ENCODE data around the gene TNNT2. TPM values are rescaled to one million over a fixed set of nuclear protein-coding genes. Genes with fewer than 3 reads are reported as not detected.

Gene TNNT2
- total and polyA plus RNA-seq, 2 donors (not counting 1 experiment from before 2014, with no cell fraction given) = not detected

- no peak overlapping the region for H3K9ac ChIP-seq (ENCODE audit: low read length)
- H3K4me1 ChIP-seq (ENCODE audit: control insufficient read depth in 2 of 2, insufficient read depth in 2 of 2, low read length in 2 of 2) = no peaks in the 10 kb centered on the region
- WGBS (ENCODE audit: insufficient coverage) = 100% methylated on average over 6 of the region's 10 CpGs
- H3K27me3 ChIP-seq (replicated peaks in 1 of 4; ENCODE audit: control extremely low read depth in 1 of 4, control insufficient read depth in 3 of 4, insufficient read depth in 4 of 4, low read length in 3 of 4) = peaks cover 0 to 3% (median 0%) of the 10 kb centered on the region in 4 experiments
- no peaks in the 10 kb centered on the region for H3K79me2 ChIP-seq (ENCODE audit: control insufficient read depth, insufficient read depth, low read length)
- no peak overlapping the region for H3K4me3 ChIP-seq (ENCODE audit: control extremely low read depth in 1 of 5, extremely low read depth in 1 of 5, insufficient read depth in 1 of 5, low read depth in 2 of 5, low read length in 4 of 5)
- H3K36me3 ChIP-seq (replicated peaks in 1 of 2; ENCODE audit: control extremely low read depth in 1 of 2, control insufficient read depth in 1 of 2, extremely low read depth in 1 of 2, insufficient read depth in 2 of 2, low read length in 1 of 2) = no peaks in the 10 kb centered on the region
- Mint-ChIP-seq H3K27ac (no peak overlapping the region), H3K9me3 (ENCODE audit: insufficient read depth) (no peaks in the 10 kb centered on the region), H3K27me3 (peaks cover 9% of the 10 kb centered on the region), H3K4me3 (no peak overlapping the region), H3K4me1 (no peaks in the 10 kb centered on the region)
- no peaks in the 10 kb centered on the region for H4K20me1 ChIP-seq (ENCODE audit: control insufficient read depth, insufficient read depth, low read length, poor library complexity, severe bottlenecking)
- H3K27ac ChIP-seq (ENCODE audit: low read length in 2 of 2) = no peak overlapping the region
- CTCF ChIA-PET = no interaction called here
- DNase-seq (no peak), ATAC-seq (ENCODE audit: low read depth) (no peak)
- POLR2A ChIA-PET = no interaction called here
- TF ChIP-seq, protein P1, sequence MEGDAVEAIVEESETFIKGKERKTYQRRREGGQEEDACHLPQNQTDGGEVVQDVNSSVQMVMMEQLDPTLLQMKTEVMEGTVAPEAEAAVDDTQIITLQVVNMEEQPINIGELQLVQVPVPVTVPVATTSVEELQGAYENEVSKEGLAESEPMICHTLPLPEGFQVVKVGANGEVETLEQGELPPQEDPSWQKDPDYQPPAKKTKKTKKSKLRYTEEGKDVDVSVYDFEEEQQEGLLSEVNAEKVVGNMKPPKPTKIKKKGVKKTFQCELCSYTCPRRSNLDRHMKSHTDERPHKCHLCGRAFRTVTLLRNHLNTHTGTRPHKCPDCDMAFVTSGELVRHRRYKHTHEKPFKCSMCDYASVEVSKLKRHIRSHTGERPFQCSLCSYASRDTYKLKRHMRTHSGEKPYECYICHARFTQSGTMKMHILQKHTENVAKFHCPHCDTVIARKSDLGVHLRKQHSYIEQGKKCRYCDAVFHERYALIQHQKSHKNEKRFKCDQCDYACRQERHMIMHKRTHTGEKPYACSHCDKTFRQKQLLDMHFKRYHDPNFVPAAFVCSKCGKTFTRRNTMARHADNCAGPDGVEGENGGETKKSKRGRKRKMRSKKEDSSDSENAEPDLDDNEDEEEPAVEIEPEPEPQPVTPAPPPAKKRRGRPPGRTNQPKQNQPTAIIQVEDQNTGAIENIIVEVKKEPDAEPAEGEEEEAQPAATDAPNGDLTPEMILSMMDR (IDR thresholded peaks at IDR 0.05) = no peak
- TF ChIP-seq EZH2 (IDR thresholded peaks at IDR 0.05; ENCODE audit: borderline replicate concordance, insufficient read depth, low read depth, low read length, poor library complexity, severe bottlenecking) = no peak
- H2AFZ ChIP-seq (ENCODE audit: insufficient read depth, low read depth, low read length, poor library complexity, severe bottlenecking) = no peak overlapping the region
- H3K9me3 ChIP-seq (ENCODE audit: control extremely low read depth in 1 of 3, control insufficient read depth in 2 of 3, insufficient read depth in 1 of 3, low read length in 2 of 3) = no peaks in the 10 kb centered on the region
- intact Hi-C loops (cut with micrococcal nuclease) = no loop called here
- no peak overlapping the region for H3K4me2 ChIP-seq (replicated peaks; ENCODE audit: low read depth, low read length, poor library complexity, severe bottlenecking)
Measured at GRCh38 chr1:201332616-201333335, 44.7 kb downstream of the TNNT2 start.

DNA sequence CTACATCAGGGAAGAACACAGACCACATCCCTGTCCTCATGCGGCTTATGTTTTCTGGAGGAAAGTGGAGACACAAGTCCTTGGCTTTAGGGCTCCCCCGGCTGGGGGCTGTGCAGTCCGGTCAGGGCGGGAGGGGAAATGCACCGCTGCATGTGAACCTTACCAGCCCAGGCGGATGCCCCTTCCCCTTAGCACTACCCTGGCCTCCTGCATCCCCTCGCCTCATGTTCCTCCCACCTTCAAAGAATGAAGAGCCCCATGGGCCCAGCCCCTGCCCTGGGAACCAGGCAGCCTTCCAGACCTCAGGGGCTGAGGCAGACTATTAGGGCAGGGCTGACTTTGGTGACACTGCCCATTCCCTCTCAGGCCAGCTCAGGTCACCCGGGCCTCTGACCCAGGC, 45.5 kb downstream of the TNNT2 start:
- Histone ChIP-seq H3K4me3 (ENCODE audit: control extremely low read depth in 1 of 5, extremely low read depth in 1 of 5, insufficient read depth in 1 of 5, low read depth in 2 of 5, low read length in 4 of 5) (no peak overlapping the region), H3K79me2 (ENCODE audit: control insufficient read depth, insufficient read depth, low read length) (no peaks in the 10 kb centered on the region), H3K9me3 (ENCODE audit: control extremely low read depth in 1 of 3, control insufficient read depth in 2 of 3, insufficient read depth in 1 of 3, low read length in 2 of 3) (no peaks in the 10 kb centered on the region), H2AFZ (ENCODE audit: insufficient read depth, low read depth, low read length, poor library complexity, severe bottlenecking) (no peak overlapping the region), H3K4me1 (ENCODE audit: control insufficient read depth in 2 of 2, insufficient read depth in 2 of 2, low read length in 2 of 2) (no peaks in the 10 kb centered on the region), H3K4me2 (replicated peaks; ENCODE audit: low read depth, low read length, poor library complexity, severe bottlenecking) (no peak overlapping the region), H3K9ac (ENCODE audit: low read length) (no peak overlapping the region), H4K20me1 (ENCODE audit: control insufficient read depth, insufficient read depth, low read length, poor library complexity, severe bottlenecking) (no peaks in the 10 kb centered on the region), H3K27ac (ENCODE audit: low read length in 2 of 2) (no peak overlapping the region), H3K27me3 (replicated peaks in 1 of 4; ENCODE audit: control extremely low read depth in 1 of 4, control insufficient read depth in 3 of 4, insufficient read depth in 4 of 4, low read length in 3 of 4) (peaks cover 0 to 3% (median 0%) of the 10 kb centered on the region in 4 experiments), H3K36me3 (replicated peaks in 1 of 2; ENCODE audit: control extremely low read depth in 1 of 2, control insufficient read depth in 1 of 2, extremely low read depth in 1 of 2, insufficient read depth in 2 of 2, low read length in 1 of 2) (no peaks in the 10 kb centered on the region)
- ATAC-seq (ENCODE audit: low read depth) (no peak), DNase-seq (no peak)
- intact Hi-C loops (cut with micrococcal nuclease) = no loop called here
- H3K27ac Mint-ChIP-seq = no peak overlapping the region
- no peak overlapping the region for H3K4me3 Mint-ChIP-seq
- no peak for TF ChIP-seq EZH2 (IDR thresholded peaks at IDR 0.05; ENCODE audit: borderline replicate concordance, insufficient read depth, low read depth, low read length, poor library complexity, severe bottlenecking)
- 90% methylated on average over 8 of the region's 8 CpGs for WGBS (ENCODE audit: insufficient coverage)
- H3K9me3 Mint-ChIP-seq (ENCODE audit: insufficient read depth) = no peaks in the 10 kb centered on the region
- H3K4me1 Mint-ChIP-seq = no peaks in the 10 kb centered on the region
- ChIA-PET CTCF (no interaction called here), POLR2A (no interaction called here)
- peaks cover 9% of the 10 kb centered on the region for H3K27me3 Mint-ChIP-seq

All from B cell (primary cell).